Measurements from ENCODE around the gene LRRTM4. TPM values are rescaled to one million over a fixed set of nuclear protein-coding genes. Genes with fewer than 3 reads are reported as not detected.
"Not testable (repeated sequence)": the region's sequence is repeated elsewhere in the genome, so short reads cannot be mapped to it uniquely, and the experiment has no call there.

LRRTM4 gene
- total RNA-seq, 1 experiment from 2014 or later, result 9.4 TPM

- CTCF ChIA-PET; H3K9me3 Mint-ChIP-seq; DNase-seq (ENCODE audit: low spot score); H3K27ac Mint-ChIP-seq; POLR2A ChIA-PET; H3K36me3 Mint-ChIP-seq; ATAC-seq; H3K4me3 Mint-ChIP-seq; H3K27me3 Mint-ChIP-seq (ENCODE audit: low read depth): not testable (repeated sequence)
- H3K4me1 Mint-ChIP-seq, result peaks cover 12% of the 10 kb centered on the region
These were observed 346.9 kb downstream of the LRRTM4 start for GRCh38 chr2:77175266-77175780.

GRCh38 chr2:77169426-77169825 is 352.8 kb downstream of the LRRTM4 start:
- Mint-ChIP-seq H3K4me3 (no peak overlapping the region), H3K36me3 (peaks cover 33% of the 10 kb centered on the region), H3K9me3 (peaks cover 33% of the 10 kb centered on the region), H3K27ac (no peak overlapping the region), H3K4me1 (no peaks in the 10 kb centered on the region), H3K27me3 (ENCODE audit: low read depth) (peaks cover 16% of the 10 kb centered on the region)
- DNase-seq (ENCODE audit: low spot score) (no peak), ATAC-seq (no peak)
- TF ChIP-seq ZNF423 (CRISPR knock-in tag; IDR thresholded peaks at IDR 0.05) (no peak), ZNF416 (CRISPR knock-in tag; IDR thresholded peaks at IDR 0.05) (no peak), ZNF138 (CRISPR knock-in tag; conservative IDR thresholded peaks at IDR 0.05) (no peak), ZNF281 (CRISPR knock-in tag; IDR thresholded peaks at IDR 0.05) (no peak), SMAD3 (CRISPR knock-in tag; IDR thresholded peaks at IDR 0.05; ENCODE audit: borderline replicate concordance) (no peak), GRHL2 (CRISPR knock-in tag; IDR thresholded peaks at IDR 0.05; ENCODE audit: insufficient replicate concordance, severe bottlenecking) (no peak), AR (CRISPR knock-in tag; IDR thresholded peaks at IDR 0.05) (no peak), ZBTB21 (CRISPR knock-in tag; IDR thresholded peaks at IDR 0.05; ENCODE audit: borderline replicate concordance) (no peak), FOXP1 (CRISPR knock-in tag; IDR thresholded peaks at IDR 0.05; ENCODE audit: borderline replicate concordance) (no peak), ZMAT4 (CRISPR knock-in tag; IDR thresholded peaks at IDR 0.05) (no peak), AFF4 (CRISPR knock-in tag; IDR thresholded peaks at IDR 0.05; ENCODE audit: borderline replicate concordance) (no peak), USF1 (CRISPR knock-in tag; IDR thresholded peaks at IDR 0.05) (no peak), MLX (CRISPR knock-in tag; IDR thresholded peaks at IDR 0.05) (no peak), EMX1 (CRISPR knock-in tag; IDR thresholded peaks at IDR 0.05) (no peak), NR3C1 (CRISPR knock-in tag; conservative IDR thresholded peaks at IDR 0.05; ENCODE audit: low read depth) (no peak), HMGXB4 (CRISPR knock-in tag; IDR thresholded peaks at IDR 0.05) (no peak), JUN (CRISPR knock-in tag; IDR thresholded peaks at IDR 0.05) (no peak)
- CTCF ChIA-PET, result no interaction called here
- POLR2A ChIA-PET, result no interaction called here

GRCh38 chr2:77164021-77164420 is 358.2 kb downstream of the LRRTM4 start:
- POLR2A ChIA-PET; H3K4me3 Mint-ChIP-seq; DNase-seq (ENCODE audit: low spot score); H3K27ac Mint-ChIP-seq; H3K4me1 Mint-ChIP-seq; CTCF ChIA-PET; ATAC-seq: not testable (repeated sequence)
- Mint-ChIP-seq H3K36me3 (peaks cover 75% of the 10 kb centered on the region), H3K27me3 (ENCODE audit: low read depth) (peaks cover 24% of the 10 kb centered on the region), H3K9me3 (peaks cover 75% of the 10 kb centered on the region)

All from WTC11 (cell line).